ENCODE results near the gene TCP10L.
"Not testable (repeated sequence)": the region's sequence is repeated elsewhere in the genome, so short reads cannot be mapped to it uniquely, and the experiment has no call there.

Gene TCP10L

GRCh38 chr21:32543975-32544374, 41.3 kb downstream of the TCP10L start:
- H3K4me1 ChIP-seq (ENCODE audit: control insufficient read depth, insufficient read depth, low read length), result no peaks in the 10 kb centered on the region
- CTCF ChIA-PET, result interaction anchor here (1.1 kb wide), 1 partner anchor 447 kb away, joined by 3 read pairs; no protein-coding TSS in a partner anchor
- no peak overlapping the region for H3K27ac ChIP-seq (ENCODE audit: extremely low read depth, low read depth, low read length)
- no peak overlapping the region for H3K4me3 ChIP-seq (ENCODE audit: low read depth, low read length)
- POLR2A ChIA-PET, result no interaction called here
- TF ChIP-seq, protein P1, sequence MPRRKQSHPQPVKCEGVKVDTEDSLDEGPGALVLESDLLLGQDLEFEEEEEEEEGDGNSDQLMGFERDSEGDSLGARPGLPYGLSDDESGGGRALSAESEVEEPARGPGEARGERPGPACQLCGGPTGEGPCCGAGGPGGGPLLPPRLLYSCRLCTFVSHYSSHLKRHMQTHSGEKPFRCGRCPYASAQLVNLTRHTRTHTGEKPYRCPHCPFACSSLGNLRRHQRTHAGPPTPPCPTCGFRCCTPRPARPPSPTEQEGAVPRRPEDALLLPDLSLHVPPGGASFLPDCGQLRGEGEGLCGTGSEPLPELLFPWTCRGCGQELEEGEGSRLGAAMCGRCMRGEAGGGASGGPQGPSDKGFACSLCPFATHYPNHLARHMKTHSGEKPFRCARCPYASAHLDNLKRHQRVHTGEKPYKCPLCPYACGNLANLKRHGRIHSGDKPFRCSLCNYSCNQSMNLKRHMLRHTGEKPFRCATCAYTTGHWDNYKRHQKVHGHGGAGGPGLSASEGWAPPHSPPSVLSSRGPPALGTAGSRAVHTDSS (tag by site-specific recombination; IDR thresholded peaks at IDR 0.05), result no peak
- TF ChIP-seq INSM2 (tag by site-specific recombination; IDR thresholded peaks at IDR 0.05) (no peak), SALL2 (tag by site-specific recombination; IDR thresholded peaks at IDR 0.05; ENCODE audit: borderline replicate concordance) (no peak), ZNF10 (tag by site-specific recombination; IDR thresholded peaks at IDR 0.05) (no peak)
- H3K9me3 ChIP-seq (ENCODE audit: control insufficient read depth, insufficient read depth, low read depth, low read length), result no peaks in the 10 kb centered on the region
- H3K36me3 ChIP-seq (ENCODE audit: control insufficient read depth in 2 of 2, insufficient read depth in 1 of 2, low read length in 2 of 2), result no peaks in the 10 kb centered on the region

GRCh38 chr21:32543056-32543455, 42.3 kb downstream of the TCP10L start:
- H3K27ac ChIP-seq (ENCODE audit: extremely low read depth, low read depth, low read length); H3K9me3 ChIP-seq (ENCODE audit: control insufficient read depth, insufficient read depth, low read depth, low read length); H3K4me1 ChIP-seq (ENCODE audit: control insufficient read depth, insufficient read depth, low read length); H3K4me3 ChIP-seq (ENCODE audit: low read depth, low read length); POLR2A ChIA-PET; H3K36me3 ChIP-seq (ENCODE audit: control insufficient read depth in 2 of 2, insufficient read depth in 1 of 2, low read length in 2 of 2): not testable (repeated sequence)
- CTCF ChIA-PET, result interaction anchor here (0.7 kb wide), 1 partner anchor 65 kb away, joined by 3 read pairs; no protein-coding TSS in a partner anchor
- TF ChIP-seq ZNF146 (tag by site-specific recombination; IDR thresholded peaks at IDR 0.05), result peak; percentile 94

DNA sequence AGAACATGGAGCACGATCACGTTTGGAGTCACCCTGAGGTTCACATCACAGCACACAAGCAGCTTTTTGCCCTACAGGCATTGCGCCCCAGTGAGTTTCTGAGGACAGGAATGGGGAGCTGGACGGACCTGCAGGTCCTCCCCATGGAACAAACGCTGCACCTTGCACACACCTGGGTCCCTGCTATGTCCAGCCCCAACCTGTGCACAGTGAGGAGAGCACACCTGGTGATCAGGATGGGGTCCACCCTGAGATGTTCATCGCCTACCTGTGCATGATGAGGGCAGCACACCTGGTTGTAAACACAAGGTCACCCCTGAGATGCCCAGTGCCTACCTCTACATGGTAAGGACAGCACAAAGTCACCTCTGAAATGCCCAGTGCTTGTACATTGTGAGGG, 45.9 kb downstream of the TCP10L start:
- CTCF ChIA-PET, result interaction anchor here (0.7 to 0.9 kb wide), 2 partner anchors 37 to 136 kb away, joined by 3 to 5 read pairs; no protein-coding TSS in a partner anchor
- POLR2A ChIA-PET, result no interaction called here
- Histone ChIP-seq H3K9me3 (ENCODE audit: control insufficient read depth, insufficient read depth, low read depth, low read length) (no peaks in the 10 kb centered on the region), H3K4me3 (ENCODE audit: low read depth, low read length) (no peak overlapping the region), H3K4me1 (ENCODE audit: control insufficient read depth, insufficient read depth, low read length) (no peaks in the 10 kb centered on the region), H3K27ac (ENCODE audit: extremely low read depth, low read depth, low read length) (no peak overlapping the region), H3K36me3 (ENCODE audit: control insufficient read depth in 2 of 2, insufficient read depth in 1 of 2, low read length in 2 of 2) (no peaks in the 10 kb centered on the region)
- TF ChIP-seq GLI4 (tag by site-specific recombination; IDR thresholded peaks at IDR 0.05) (no peak), ZNF155 (tag by site-specific recombination; IDR thresholded peaks at IDR 0.05) (no peak), ZNF670 (tag by site-specific recombination; IDR thresholded peaks at IDR 0.05; ENCODE audit: low read depth) (no peak), ZSCAN16 (tag by site-specific recombination; IDR thresholded peaks at IDR 0.05) (no peak), ZNF23 (tag by site-specific recombination; IDR thresholded peaks at IDR 0.05; ENCODE audit: borderline replicate concordance) (no peak), ZNF426 (tag by site-specific recombination; IDR thresholded peaks at IDR 0.05) (no peak), ZNF133 (tag by site-specific recombination; IDR thresholded peaks at IDR 0.05) (no peak), ZNF214 (tag by site-specific recombination; IDR thresholded peaks at IDR 0.05; ENCODE audit: borderline replicate concordance) (no peak), ZBTB7A (tag by site-specific recombination; IDR thresholded peaks at IDR 0.05; ENCODE audit: low read depth) (no peak), ZSCAN30 (tag by site-specific recombination; IDR thresholded peaks at IDR 0.05) (no peak), IKZF3 (tag by site-specific recombination; IDR thresholded peaks at IDR 0.05) (no peak), EGR2 (tag by site-specific recombination; IDR thresholded peaks at IDR 0.05; ENCODE audit: low read depth) (no peak), ZNF146 (tag by site-specific recombination; IDR thresholded peaks at IDR 0.05) (no peak)
- TF ChIP-seq, protein P2, sequence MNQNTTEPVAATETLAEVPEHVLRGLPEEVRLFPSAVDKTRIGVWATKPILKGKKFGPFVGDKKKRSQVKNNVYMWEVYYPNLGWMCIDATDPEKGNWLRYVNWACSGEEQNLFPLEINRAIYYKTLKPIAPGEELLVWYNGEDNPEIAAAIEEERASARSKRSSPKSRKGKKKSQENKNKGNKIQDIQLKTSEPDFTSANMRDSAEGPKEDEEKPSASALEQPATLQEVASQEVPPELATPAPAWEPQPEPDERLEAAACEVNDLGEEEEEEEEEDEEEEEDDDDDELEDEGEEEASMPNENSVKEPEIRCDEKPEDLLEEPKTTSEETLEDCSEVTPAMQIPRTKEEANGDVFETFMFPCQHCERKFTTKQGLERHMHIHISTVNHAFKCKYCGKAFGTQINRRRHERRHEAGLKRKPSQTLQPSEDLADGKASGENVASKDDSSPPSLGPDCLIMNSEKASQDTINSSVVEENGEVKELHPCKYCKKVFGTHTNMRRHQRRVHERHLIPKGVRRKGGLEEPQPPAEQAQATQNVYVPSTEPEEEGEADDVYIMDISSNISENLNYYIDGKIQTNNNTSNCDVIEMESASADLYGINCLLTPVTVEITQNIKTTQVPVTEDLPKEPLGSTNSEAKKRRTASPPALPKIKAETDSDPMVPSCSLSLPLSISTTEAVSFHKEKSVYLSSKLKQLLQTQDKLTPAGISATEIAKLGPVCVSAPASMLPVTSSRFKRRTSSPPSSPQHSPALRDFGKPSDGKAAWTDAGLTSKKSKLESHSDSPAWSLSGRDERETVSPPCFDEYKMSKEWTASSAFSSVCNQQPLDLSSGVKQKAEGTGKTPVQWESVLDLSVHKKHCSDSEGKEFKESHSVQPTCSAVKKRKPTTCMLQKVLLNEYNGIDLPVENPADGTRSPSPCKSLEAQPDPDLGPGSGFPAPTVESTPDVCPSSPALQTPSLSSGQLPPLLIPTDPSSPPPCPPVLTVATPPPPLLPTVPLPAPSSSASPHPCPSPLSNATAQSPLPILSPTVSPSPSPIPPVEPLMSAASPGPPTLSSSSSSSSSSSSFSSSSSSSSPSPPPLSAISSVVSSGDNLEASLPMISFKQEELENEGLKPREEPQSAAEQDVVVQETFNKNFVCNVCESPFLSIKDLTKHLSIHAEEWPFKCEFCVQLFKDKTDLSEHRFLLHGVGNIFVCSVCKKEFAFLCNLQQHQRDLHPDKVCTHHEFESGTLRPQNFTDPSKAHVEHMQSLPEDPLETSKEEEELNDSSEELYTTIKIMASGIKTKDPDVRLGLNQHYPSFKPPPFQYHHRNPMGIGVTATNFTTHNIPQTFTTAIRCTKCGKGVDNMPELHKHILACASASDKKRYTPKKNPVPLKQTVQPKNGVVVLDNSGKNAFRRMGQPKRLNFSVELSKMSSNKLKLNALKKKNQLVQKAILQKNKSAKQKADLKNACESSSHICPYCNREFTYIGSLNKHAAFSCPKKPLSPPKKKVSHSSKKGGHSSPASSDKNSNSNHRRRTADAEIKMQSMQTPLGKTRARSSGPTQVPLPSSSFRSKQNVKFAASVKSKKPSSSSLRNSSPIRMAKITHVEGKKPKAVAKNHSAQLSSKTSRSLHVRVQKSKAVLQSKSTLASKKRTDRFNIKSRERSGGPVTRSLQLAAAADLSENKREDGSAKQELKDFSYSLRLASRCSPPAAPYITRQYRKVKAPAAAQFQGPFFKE (tag by site-specific recombination; IDR thresholded peaks at IDR 0.05; ENCODE audit: borderline replicate concordance), result no peak
